ENCODE measurements around the gene ZNF629.

The ZNF629 gene

GRCh38 chr16:30748634-30749445, 38.2 kb downstream of the ZNF629 start:
- H3K4me3 ChIP-seq (ENCODE audit: insufficient read depth, low read depth, low read length, poor library complexity, severe bottlenecking): peak overlapping the region; percentile 57
- H3K27ac ChIP-seq (ENCODE audit: insufficient read depth, low read length, poor library complexity, severe bottlenecking): peak overlapping the region; percentile 45
- peaks cover 24% of the 10 kb centered on the region for H3K36me3 ChIP-seq (ENCODE audit: control insufficient read depth, insufficient read depth, low read length)
- peaks cover 3% of the 10 kb centered on the region for H3K4me1 ChIP-seq (ENCODE audit: control insufficient read depth, insufficient read depth, low read length, poor library complexity, severe bottlenecking)
- H3K27me3 ChIP-seq (replicated peaks; ENCODE audit: control insufficient read depth, insufficient read depth, low read length, poor library complexity, severe bottlenecking): no peaks in the 10 kb centered on the region
- peak in 1 of 3 donors; percentile 9 for DNase-seq
- H3K9me3 ChIP-seq (ENCODE audit: control insufficient read depth, low read length): no peaks in the 10 kb centered on the region

GRCh38 chr16:30747799-30748633, 39.0 kb downstream of the ZNF629 start, which contains the start of gene PHKG2:
Gene PHKG2 (plus strand): TSS chr16:30748425. CDS start chr16:30748821, 396 bp downstream.
- Histone ChIP-seq H3K27me3 (replicated peaks; ENCODE audit: control insufficient read depth, insufficient read depth, low read length, poor library complexity, severe bottlenecking) (no peaks in the 10 kb centered on the region), H3K36me3 (ENCODE audit: control insufficient read depth, insufficient read depth, low read length) (peaks cover 21% of the 10 kb centered on the region)

GRCh38 chr16:30747331-30747730, 39.7 kb downstream of the ZNF629 start:
- no peaks in the 10 kb centered on the region for H3K9me3 ChIP-seq (ENCODE audit: control insufficient read depth, low read length)
- H3K27me3 ChIP-seq (replicated peaks; ENCODE audit: control insufficient read depth, insufficient read depth, low read length, poor library complexity, severe bottlenecking): no peaks in the 10 kb centered on the region
- peak overlapping the region; percentile 57 for H3K4me3 ChIP-seq (ENCODE audit: insufficient read depth, low read depth, low read length, poor library complexity, severe bottlenecking)
- H3K36me3 ChIP-seq (ENCODE audit: control insufficient read depth, insufficient read depth, low read length): peaks cover 15% of the 10 kb centered on the region
- peak overlapping the region; percentile 63 for H3K27ac ChIP-seq (ENCODE audit: insufficient read depth, low read length, poor library complexity, severe bottlenecking)
- H3K4me1 ChIP-seq (ENCODE audit: control insufficient read depth, insufficient read depth, low read length, poor library complexity, severe bottlenecking): peaks cover 3% of the 10 kb centered on the region
- no peak for DNase-seq

More at GRCh38 chr16:30747799-30748633, 39.0 kb downstream of the ZNF629 start, which contains the start of gene PHKG2:
- DNase-seq: peak; percentile 92 to 96 (median 95)
- Histone ChIP-seq H3K27ac (ENCODE audit: insufficient read depth, low read length, poor library complexity, severe bottlenecking) (peak within 1 kb of the TSS; percentile 63), H3K9me3 (ENCODE audit: control insufficient read depth, low read length) (no peaks in the 10 kb centered on the region), H3K4me1 (ENCODE audit: control insufficient read depth, insufficient read depth, low read length, poor library complexity, severe bottlenecking) (peaks cover 3% of the 10 kb centered on the region), H3K4me3 (ENCODE audit: insufficient read depth, low read depth, low read length, poor library complexity, severe bottlenecking) (peak within 1 kb of the TSS; percentile 57)

DNA sequence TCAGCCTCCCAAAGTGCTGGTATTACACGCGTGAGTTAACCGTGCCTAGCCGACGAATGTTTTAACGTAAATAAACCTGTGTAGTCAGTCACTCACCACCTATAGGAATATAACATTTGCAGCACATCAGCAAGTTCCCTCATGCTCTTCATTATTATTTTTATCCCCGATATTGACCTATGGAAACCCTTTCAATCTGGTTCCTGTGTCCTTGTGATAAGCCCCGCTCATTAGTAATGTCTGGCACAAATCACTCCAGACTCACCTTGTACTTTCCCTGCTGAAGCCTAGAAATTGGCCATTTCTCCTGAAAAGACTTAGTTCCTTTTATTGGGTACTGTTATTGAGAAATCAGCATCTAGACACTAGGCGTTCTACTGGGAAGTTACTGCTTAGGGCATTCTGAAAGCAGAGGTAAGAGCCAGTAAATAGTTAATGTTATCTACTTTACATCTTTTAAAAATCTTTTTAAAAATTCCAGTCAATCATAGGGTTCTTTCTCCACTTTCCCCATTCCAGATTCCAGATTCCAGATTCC, 40.3 kb downstream of the ZNF629 start:
- no peak overlapping the region for H3K4me3 ChIP-seq (ENCODE audit: insufficient read depth, low read depth, low read length, poor library complexity, severe bottlenecking)
- peaks cover 18% of the 10 kb centered on the region for H3K36me3 ChIP-seq (ENCODE audit: control insufficient read depth, insufficient read depth, low read length)
- no peak for DNase-seq
- peaks cover 3% of the 10 kb centered on the region for H3K4me1 ChIP-seq (ENCODE audit: control insufficient read depth, insufficient read depth, low read length, poor library complexity, severe bottlenecking)
- H3K27me3 ChIP-seq (replicated peaks; ENCODE audit: control insufficient read depth, insufficient read depth, low read length, poor library complexity, severe bottlenecking): no peaks in the 10 kb centered on the region
- no peak overlapping the region for H3K27ac ChIP-seq (ENCODE audit: insufficient read depth, low read length, poor library complexity, severe bottlenecking)
- H3K9me3 ChIP-seq (ENCODE audit: control insufficient read depth, low read length): no peaks in the 10 kb centered on the region

DNA sequence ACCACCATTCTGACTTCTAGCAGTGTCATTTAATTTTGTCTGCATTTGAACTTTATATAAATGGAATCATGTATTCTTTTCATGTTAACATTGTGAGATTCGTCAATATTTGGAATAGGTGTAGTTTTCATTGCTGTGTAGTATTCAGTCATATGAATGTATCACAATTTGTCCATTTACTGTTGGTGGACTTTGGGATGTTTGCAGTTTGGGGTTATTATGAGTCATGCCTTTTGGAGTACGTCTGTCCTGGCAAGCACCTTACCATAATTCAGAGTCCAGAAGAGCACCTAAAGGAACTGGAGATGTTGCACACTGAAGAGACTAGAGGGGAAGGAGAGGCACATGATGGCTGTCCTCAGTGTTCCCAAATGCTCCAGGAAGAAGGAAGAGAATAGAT, 41.9 kb downstream of the ZNF629 start:
- H3K27ac ChIP-seq (ENCODE audit: insufficient read depth, low read length, poor library complexity, severe bottlenecking): no peak overlapping the region
- no peak for DNase-seq
- no peaks in the 10 kb centered on the region for H3K9me3 ChIP-seq (ENCODE audit: control insufficient read depth, low read length)
- no peaks in the 10 kb centered on the region for H3K27me3 ChIP-seq (replicated peaks; ENCODE audit: control insufficient read depth, insufficient read depth, low read length, poor library complexity, severe bottlenecking)
- H3K4me1 ChIP-seq (ENCODE audit: control insufficient read depth, insufficient read depth, low read length, poor library complexity, severe bottlenecking): peaks cover 3% of the 10 kb centered on the region
- no peak overlapping the region for H3K4me3 ChIP-seq (ENCODE audit: insufficient read depth, low read depth, low read length, poor library complexity, severe bottlenecking)
- peaks cover 17% of the 10 kb centered on the region for H3K36me3 ChIP-seq (ENCODE audit: control insufficient read depth, insufficient read depth, low read length)

DNA sequence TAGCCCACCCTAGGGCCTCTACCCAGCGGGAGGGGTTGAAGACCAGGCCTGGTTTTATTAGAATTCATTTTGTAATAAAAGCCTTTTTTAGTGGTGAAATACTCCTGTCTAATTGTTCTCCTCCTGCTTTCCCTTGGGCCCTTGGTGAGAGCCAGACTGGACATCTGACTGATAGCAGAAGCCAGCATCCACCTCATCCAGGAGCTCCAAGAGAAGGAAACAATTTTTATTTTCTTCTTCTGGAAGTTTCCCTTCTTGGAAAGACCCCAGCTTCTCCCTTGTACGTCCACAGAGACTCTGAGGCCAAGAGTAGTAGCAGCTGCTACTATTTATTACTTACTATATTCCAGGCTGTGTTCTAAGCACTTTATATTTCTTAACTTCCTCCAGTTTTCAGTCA, 42.8 kb downstream of the ZNF629 start:
- Histone ChIP-seq H3K27me3 (replicated peaks; ENCODE audit: control insufficient read depth, insufficient read depth, low read length, poor library complexity, severe bottlenecking) (no peaks in the 10 kb centered on the region), H3K36me3 (ENCODE audit: control insufficient read depth, insufficient read depth, low read length) (peaks cover 20% of the 10 kb centered on the region), H3K27ac (ENCODE audit: insufficient read depth, low read length, poor library complexity, severe bottlenecking) (peak overlapping the region; percentile 11), H3K4me3 (ENCODE audit: insufficient read depth, low read depth, low read length, poor library complexity, severe bottlenecking) (no peak overlapping the region), H3K4me1 (ENCODE audit: control insufficient read depth, insufficient read depth, low read length, poor library complexity, severe bottlenecking) (peaks cover 3% of the 10 kb centered on the region), H3K9me3 (ENCODE audit: control insufficient read depth, low read length) (no peaks in the 10 kb centered on the region)
- no peak for DNase-seq

DNA sequence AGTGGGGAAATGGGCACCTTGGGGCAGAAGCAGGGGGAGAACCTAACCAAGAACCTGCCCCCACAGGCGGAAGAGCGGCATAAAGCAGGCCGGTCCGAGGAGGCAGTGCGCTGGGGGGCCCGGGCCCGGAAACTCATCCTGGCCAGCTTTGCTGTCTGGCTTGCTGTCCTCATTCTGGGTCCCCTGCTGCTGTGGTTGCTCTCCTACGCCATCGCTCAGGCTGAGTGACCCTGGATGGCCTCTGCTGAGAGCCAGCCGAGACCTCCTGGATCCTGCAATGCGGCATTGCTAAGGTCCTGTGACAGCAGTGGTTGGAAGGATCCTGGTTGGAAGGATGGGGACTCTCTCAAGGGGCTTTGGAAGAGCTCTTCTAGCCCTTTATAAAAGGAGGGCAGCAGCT, 43.3 kb downstream of the ZNF629 start:
- no peak overlapping the region for H3K4me3 ChIP-seq (ENCODE audit: insufficient read depth, low read depth, low read length, poor library complexity, severe bottlenecking)
- H3K36me3 ChIP-seq (ENCODE audit: control insufficient read depth, insufficient read depth, low read length): peaks cover 24% of the 10 kb centered on the region
- H3K27me3 ChIP-seq (replicated peaks; ENCODE audit: control insufficient read depth, insufficient read depth, low read length, poor library complexity, severe bottlenecking): no peaks in the 10 kb centered on the region
- peak overlapping the region; percentile 11 for H3K27ac ChIP-seq (ENCODE audit: insufficient read depth, low read length, poor library complexity, severe bottlenecking)
- no peak for DNase-seq
- no peaks in the 10 kb centered on the region for H3K9me3 ChIP-seq (ENCODE audit: control insufficient read depth, low read length)
- peaks cover 3% of the 10 kb centered on the region for H3K4me1 ChIP-seq (ENCODE audit: control insufficient read depth, insufficient read depth, low read length, poor library complexity, severe bottlenecking)

- H3K4me1 ChIP-seq (ENCODE audit: control insufficient read depth, insufficient read depth, low read length, poor library complexity, severe bottlenecking): no peaks in the 10 kb centered on the region
- H3K36me3 ChIP-seq (ENCODE audit: control insufficient read depth, insufficient read depth, low read length): peaks cover 47% of the 10 kb centered on the region
- DNase-seq: no peak
- no peak overlapping the region for H3K27ac ChIP-seq (ENCODE audit: insufficient read depth, low read length, poor library complexity, severe bottlenecking)
- H3K27me3 ChIP-seq (replicated peaks; ENCODE audit: control insufficient read depth, insufficient read depth, low read length, poor library complexity, severe bottlenecking): no peaks in the 10 kb centered on the region
- no peak overlapping the region for H3K4me3 ChIP-seq (ENCODE audit: insufficient read depth, low read depth, low read length, poor library complexity, severe bottlenecking)
- no peaks in the 10 kb centered on the region for H3K9me3 ChIP-seq (ENCODE audit: control insufficient read depth, low read length)
Measured at GRCh38 chr16:30741461-30741914, 45.5 kb downstream of the ZNF629 start.

DNA sequence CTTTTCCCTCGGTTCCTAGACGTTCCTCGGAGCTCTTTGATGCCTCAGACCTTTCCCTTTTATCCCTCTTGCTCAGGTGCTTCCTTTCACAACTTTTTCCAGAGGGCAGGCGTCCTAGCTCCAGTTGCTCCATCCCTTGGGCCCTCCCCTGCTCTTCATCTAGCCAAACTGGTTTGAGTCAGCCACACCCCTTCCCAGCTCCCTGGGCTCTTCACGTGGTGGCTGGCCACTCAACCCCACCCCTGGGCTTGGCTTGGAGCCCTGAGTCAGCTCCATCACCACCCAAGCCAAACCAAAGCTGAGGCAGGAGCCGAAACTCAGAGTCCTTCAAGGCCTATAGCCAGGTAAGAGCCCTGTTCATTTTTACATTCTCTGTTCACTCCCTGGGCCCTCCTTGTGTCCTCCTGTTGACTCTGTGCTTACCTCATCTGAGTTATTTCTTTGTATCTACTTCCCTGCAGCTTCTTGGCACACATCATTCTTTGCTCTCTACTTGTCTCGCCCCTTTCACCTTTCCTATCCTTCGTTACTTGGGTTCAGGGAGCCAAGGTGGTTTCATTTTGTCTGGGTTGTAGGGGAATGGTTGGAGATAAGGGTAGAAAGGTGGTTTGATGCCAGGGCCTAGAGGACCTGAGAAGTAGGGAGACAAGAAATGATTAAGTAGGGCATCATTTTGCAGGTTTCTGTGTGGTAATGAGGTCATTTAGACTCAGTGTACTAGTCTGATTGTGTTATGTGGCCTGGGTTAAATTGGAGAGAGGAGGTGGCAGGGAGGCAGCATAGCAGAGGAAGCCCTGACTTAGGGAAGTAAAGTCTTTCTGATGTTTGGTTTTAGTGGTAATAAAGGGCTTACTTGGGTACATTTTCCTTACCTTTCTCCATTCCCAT, 46.4 kb downstream of the ZNF629 start:
- Histone ChIP-seq H3K36me3 (ENCODE audit: control insufficient read depth, insufficient read depth, low read length) (peaks cover 56% of the 10 kb centered on the region), H3K9me3 (ENCODE audit: control insufficient read depth, low read length) (no peaks in the 10 kb centered on the region), H3K27ac (ENCODE audit: insufficient read depth, low read length, poor library complexity, severe bottlenecking) (peak overlapping the region; percentile 22), H3K4me1 (ENCODE audit: control insufficient read depth, insufficient read depth, low read length, poor library complexity, severe bottlenecking) (no peaks in the 10 kb centered on the region), H3K27me3 (replicated peaks; ENCODE audit: control insufficient read depth, insufficient read depth, low read length, poor library complexity, severe bottlenecking) (no peaks in the 10 kb centered on the region), H3K4me3 (ENCODE audit: insufficient read depth, low read depth, low read length, poor library complexity, severe bottlenecking) (no peak overlapping the region)
- DNase-seq: no peak
